ENCODE data around the gene MICAL1.

The MICAL1 gene

DNA sequence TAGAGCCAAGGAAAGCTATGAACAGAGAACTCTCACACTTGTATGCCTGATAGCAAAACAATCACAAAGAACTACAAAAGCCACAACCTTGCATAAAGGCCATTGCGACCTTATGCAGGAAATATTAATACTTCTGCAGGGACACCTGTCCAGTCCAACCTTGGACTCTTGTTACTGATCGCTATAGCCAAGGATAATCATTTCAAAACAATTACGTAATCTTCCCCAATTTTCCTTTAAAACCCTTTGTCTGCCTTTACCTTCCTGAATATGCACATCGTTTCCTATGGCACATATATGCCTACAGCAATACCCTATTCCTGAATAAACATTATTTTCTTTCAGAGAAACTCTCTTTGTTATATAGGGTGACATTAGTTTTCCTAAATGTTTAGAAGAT, 37.9 kb downstream of the MICAL1 start:
- no peaks in the 10 kb centered on the region for H3K4me1 ChIP-seq (ENCODE audit: control insufficient read depth in 1 of 2, insufficient read depth in 2 of 2, low read length in 2 of 2)
- H3K79me2 ChIP-seq (ENCODE audit: control insufficient read depth, insufficient read depth, low read length, poor library complexity): no peaks in the 10 kb centered on the region
- no peak for DNase-seq
- H3K4me2 ChIP-seq (ENCODE audit: low read length): no peak overlapping the region
- H2AFZ ChIP-seq (ENCODE audit: insufficient read depth, low read length, poor library complexity): no peak overlapping the region
- H2BK5ac ChIP-seq (ENCODE audit: low read depth, low read length, poor library complexity): no peak overlapping the region
- H2BK12ac ChIP-seq (ENCODE audit: low read length): no peak overlapping the region
- H3K18ac ChIP-seq (ENCODE audit: low read length): no peak overlapping the region
- no peaks in the 10 kb centered on the region for H3K9me3 ChIP-seq (ENCODE audit: insufficient read depth, low read depth, low read length)
- H3K79me1 ChIP-seq (ENCODE audit: low read length): no peaks in the 10 kb centered on the region
- no peak overlapping the region for H3K14ac ChIP-seq (ENCODE audit: low read length)
- no peak overlapping the region for H2BK120ac ChIP-seq (ENCODE audit: insufficient read depth, low read length, poor library complexity)
- no CpG with 5 or more reads among the region's 4 CpGs for whole genome bisulfite sequencing (ENCODE audit: extremely low coverage, insufficient coverage, insufficient read length)
- no peak overlapping the region for H3K9ac ChIP-seq (ENCODE audit: low read length)
- no peak overlapping the region for H3K27ac ChIP-seq (ENCODE audit: low read depth, low read length)
- no peak overlapping the region for H2AK5ac ChIP-seq (ENCODE audit: low read length)
- H4K12ac ChIP-seq (ENCODE audit: low read depth, low read length): no peak overlapping the region
- H3K23ac ChIP-seq (ENCODE audit: low read length): no peak overlapping the region
- H3K4me3 ChIP-seq (ENCODE audit: low read depth, low read length): no peak overlapping the region
- no peak overlapping the region for H3K4ac ChIP-seq (ENCODE audit: low read depth, low read length)
- no peak overlapping the region for H4K8ac ChIP-seq (ENCODE audit: low read depth, low read length)
- no peak overlapping the region for H4K91ac ChIP-seq (ENCODE audit: low read depth, low read length)
- no peaks in the 10 kb centered on the region for H3K36me3 ChIP-seq (ENCODE audit: control insufficient read depth in 1 of 2, insufficient read depth in 2 of 2, low read length in 2 of 2)
- H3K27me3 ChIP-seq (ENCODE audit: insufficient read depth, low read length): no peaks in the 10 kb centered on the region

DNA sequence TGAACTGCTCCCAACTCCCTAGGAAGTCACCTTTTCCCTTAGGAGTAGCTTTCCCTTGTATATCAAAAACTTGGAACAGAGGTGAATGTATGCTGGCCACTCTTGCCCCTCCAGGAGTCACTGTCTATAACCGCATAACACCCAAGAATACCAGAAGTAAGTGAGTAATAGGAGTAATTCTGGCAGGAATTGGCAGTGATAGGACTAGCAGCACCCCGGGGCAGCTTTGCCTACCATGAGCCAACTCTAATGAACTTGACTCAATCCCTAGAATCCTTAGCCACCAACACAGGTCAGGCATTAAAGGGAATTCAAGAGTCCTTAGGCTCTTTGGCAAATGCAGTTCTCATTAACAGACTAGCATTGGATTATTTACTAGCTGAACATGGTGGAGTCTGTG, 44.5 kb downstream of the MICAL1 start:
- Histone ChIP-seq H3K27ac (ENCODE audit: low read depth, low read length) (no peak overlapping the region), H4K12ac (ENCODE audit: low read depth, low read length) (no peak overlapping the region), H2BK5ac (ENCODE audit: low read depth, low read length, poor library complexity) (no peak overlapping the region), H3K9ac (ENCODE audit: low read length) (no peak overlapping the region), H2BK12ac (ENCODE audit: low read length) (no peak overlapping the region), H3K4me1 (ENCODE audit: control insufficient read depth in 1 of 2, insufficient read depth in 2 of 2, low read length in 2 of 2) (no peaks in the 10 kb centered on the region), H2AK5ac (ENCODE audit: low read length) (no peak overlapping the region), H3K9me3 (ENCODE audit: insufficient read depth, low read depth, low read length) (no peaks in the 10 kb centered on the region), H3K36me3 (ENCODE audit: control insufficient read depth in 1 of 2, insufficient read depth in 2 of 2, low read length in 2 of 2) (no peaks in the 10 kb centered on the region), H2BK120ac (ENCODE audit: insufficient read depth, low read length, poor library complexity) (no peak overlapping the region), H3K79me1 (ENCODE audit: low read length) (no peaks in the 10 kb centered on the region), H3K4me2 (ENCODE audit: low read length) (no peak overlapping the region), H3K4ac (ENCODE audit: low read depth, low read length) (no peak overlapping the region), H4K91ac (ENCODE audit: low read depth, low read length) (no peak overlapping the region), H3K14ac (ENCODE audit: low read length) (no peak overlapping the region), H3K23ac (ENCODE audit: low read length) (no peak overlapping the region), H3K18ac (ENCODE audit: low read length) (no peak overlapping the region), H3K27me3 (ENCODE audit: insufficient read depth, low read length) (no peaks in the 10 kb centered on the region), H4K8ac (ENCODE audit: low read depth, low read length) (no peak overlapping the region), H3K4me3 (ENCODE audit: low read depth, low read length) (no peak overlapping the region), H3K79me2 (ENCODE audit: control insufficient read depth, insufficient read depth, low read length, poor library complexity) (no peaks in the 10 kb centered on the region), H2AFZ (ENCODE audit: insufficient read depth, low read length, poor library complexity) (no peak overlapping the region)
- DNase-seq: no peak
- no CpG with 5 or more reads among the region's 2 CpGs for WGBS (ENCODE audit: extremely low coverage, insufficient coverage, insufficient read length)

DNA sequence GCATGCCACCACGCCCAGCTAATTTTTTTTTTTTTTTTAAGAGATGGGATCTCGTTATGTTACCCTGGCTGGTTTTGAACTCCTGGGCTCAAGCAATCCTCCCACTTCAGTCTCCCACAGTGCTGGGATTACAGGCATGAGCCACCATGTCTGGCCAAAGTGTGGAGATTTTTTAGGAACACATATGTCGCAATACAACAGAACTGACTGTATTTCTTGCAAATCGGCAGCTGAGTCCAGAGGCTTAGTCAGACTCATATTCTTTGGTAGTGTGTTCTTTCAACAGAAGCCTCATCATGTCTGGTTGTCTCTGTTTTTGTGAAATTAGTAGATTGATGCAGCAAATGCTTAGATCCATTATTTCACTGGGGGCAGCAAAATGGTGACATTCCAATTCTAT, 49.4 kb downstream of the MICAL1 start:
- H3K36me3 ChIP-seq (ENCODE audit: control insufficient read depth in 1 of 2, insufficient read depth in 2 of 2, low read length in 2 of 2): no peaks in the 10 kb centered on the region
- no peaks in the 10 kb centered on the region for H3K4me1 ChIP-seq (ENCODE audit: control insufficient read depth in 1 of 2, insufficient read depth in 2 of 2, low read length in 2 of 2)
- no peak overlapping the region for H3K18ac ChIP-seq (ENCODE audit: low read length)
- no peak overlapping the region for H2BK12ac ChIP-seq (ENCODE audit: low read length)
- no peaks in the 10 kb centered on the region for H3K79me2 ChIP-seq (ENCODE audit: control insufficient read depth, insufficient read depth, low read length, poor library complexity)
- no peak overlapping the region for H4K8ac ChIP-seq (ENCODE audit: low read depth, low read length)
- no peak overlapping the region for H3K4me2 ChIP-seq (ENCODE audit: low read length)
- H2BK5ac ChIP-seq (ENCODE audit: low read depth, low read length, poor library complexity): no peak overlapping the region
- no peak overlapping the region for H4K91ac ChIP-seq (ENCODE audit: low read depth, low read length)
- H3K4me3 ChIP-seq (ENCODE audit: low read depth, low read length): no peak overlapping the region
- H3K9me3 ChIP-seq (ENCODE audit: insufficient read depth, low read depth, low read length): no peaks in the 10 kb centered on the region
- peak in 1 of 2 donors; percentile 40 for DNase-seq
- no peak overlapping the region for H3K14ac ChIP-seq (ENCODE audit: low read length)
- no peak overlapping the region for H3K9ac ChIP-seq (ENCODE audit: low read length)
- H3K79me1 ChIP-seq (ENCODE audit: low read length): no peaks in the 10 kb centered on the region
- no peak overlapping the region for H3K4ac ChIP-seq (ENCODE audit: low read depth, low read length)
- no peak overlapping the region for H4K12ac ChIP-seq (ENCODE audit: low read depth, low read length)
- no peak overlapping the region for H2BK120ac ChIP-seq (ENCODE audit: insufficient read depth, low read length, poor library complexity)
- no peak overlapping the region for H2AK5ac ChIP-seq (ENCODE audit: low read length)
- no peak overlapping the region for H3K23ac ChIP-seq (ENCODE audit: low read length)
- no CpG with 5 or more reads among the region's 4 CpGs for WGBS (ENCODE audit: extremely low coverage, insufficient coverage, insufficient read length)
- no peak overlapping the region for H3K27ac ChIP-seq (ENCODE audit: low read depth, low read length)
- no peaks in the 10 kb centered on the region for H3K27me3 ChIP-seq (ENCODE audit: insufficient read depth, low read length)
- no peak overlapping the region for H2AFZ ChIP-seq (ENCODE audit: insufficient read depth, low read length, poor library complexity)

DNA sequence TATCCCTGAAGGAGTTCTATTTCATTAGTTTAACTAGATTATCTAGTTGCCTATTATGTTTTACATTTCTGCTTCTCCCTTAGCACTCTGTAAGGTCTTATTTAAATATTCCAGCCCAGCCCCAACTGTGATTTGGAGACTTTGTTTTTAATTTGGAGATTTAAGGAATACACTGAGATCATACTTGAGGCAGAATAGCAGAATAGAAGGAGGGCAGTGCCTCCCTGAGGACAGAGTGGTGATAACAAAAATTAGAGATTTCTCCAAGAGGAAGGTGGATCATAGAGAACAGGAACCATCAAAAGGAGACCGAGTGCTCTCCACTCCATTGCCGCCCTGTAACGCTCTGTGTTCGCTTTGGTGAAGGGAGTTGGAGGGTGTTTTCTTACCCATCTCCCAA, 58.6 kb downstream of the MICAL1 start:
- no peak overlapping the region for H2AFZ ChIP-seq (ENCODE audit: insufficient read depth, low read length, poor library complexity)
- DNase-seq: peak in 1 of 2 donors; percentile 29
- no peaks in the 10 kb centered on the region for H3K36me3 ChIP-seq (ENCODE audit: control insufficient read depth in 1 of 2, insufficient read depth in 2 of 2, low read length in 2 of 2)
- no peaks in the 10 kb centered on the region for H3K79me2 ChIP-seq (ENCODE audit: control insufficient read depth, insufficient read depth, low read length, poor library complexity)
- no peak overlapping the region for H3K23ac ChIP-seq (ENCODE audit: low read length)
- H3K4me1 ChIP-seq (ENCODE audit: control insufficient read depth in 1 of 2, insufficient read depth in 2 of 2, low read length in 2 of 2): no peaks in the 10 kb centered on the region
- H3K79me1 ChIP-seq (ENCODE audit: low read length): no peaks in the 10 kb centered on the region
- H2BK120ac ChIP-seq (ENCODE audit: insufficient read depth, low read length, poor library complexity): no peak overlapping the region
- no peak overlapping the region for H3K9ac ChIP-seq (ENCODE audit: low read length)
- H4K12ac ChIP-seq (ENCODE audit: low read depth, low read length): no peak overlapping the region
- no peak overlapping the region for H2BK5ac ChIP-seq (ENCODE audit: low read depth, low read length, poor library complexity)
- H3K27me3 ChIP-seq (ENCODE audit: insufficient read depth, low read length): no peaks in the 10 kb centered on the region
- no peak overlapping the region for H3K4me2 ChIP-seq (ENCODE audit: low read length)
- H2AK5ac ChIP-seq (ENCODE audit: low read length): no peak overlapping the region
- H3K4me3 ChIP-seq (ENCODE audit: low read depth, low read length): no peak overlapping the region
- no peak overlapping the region for H3K14ac ChIP-seq (ENCODE audit: low read length)
- H3K4ac ChIP-seq (ENCODE audit: low read depth, low read length): no peak overlapping the region
- no peak overlapping the region for H2BK12ac ChIP-seq (ENCODE audit: low read length)
- H3K9me3 ChIP-seq (ENCODE audit: insufficient read depth, low read depth, low read length): no peaks in the 10 kb centered on the region
- H3K18ac ChIP-seq (ENCODE audit: low read length): no peak overlapping the region
- no peak overlapping the region for H3K27ac ChIP-seq (ENCODE audit: low read depth, low read length)
- H4K91ac ChIP-seq (ENCODE audit: low read depth, low read length): no peak overlapping the region
- H4K8ac ChIP-seq (ENCODE audit: low read depth, low read length): no peak overlapping the region
- no CpG with 5 or more reads among the region's 4 CpGs for WGBS (ENCODE audit: extremely low coverage, insufficient coverage, insufficient read length)

All from trophoblast cell (in vitro differentiated cells and primary cell).